ENCODE measurements around the gene RAB27B.

Gene RAB27B

DNA sequence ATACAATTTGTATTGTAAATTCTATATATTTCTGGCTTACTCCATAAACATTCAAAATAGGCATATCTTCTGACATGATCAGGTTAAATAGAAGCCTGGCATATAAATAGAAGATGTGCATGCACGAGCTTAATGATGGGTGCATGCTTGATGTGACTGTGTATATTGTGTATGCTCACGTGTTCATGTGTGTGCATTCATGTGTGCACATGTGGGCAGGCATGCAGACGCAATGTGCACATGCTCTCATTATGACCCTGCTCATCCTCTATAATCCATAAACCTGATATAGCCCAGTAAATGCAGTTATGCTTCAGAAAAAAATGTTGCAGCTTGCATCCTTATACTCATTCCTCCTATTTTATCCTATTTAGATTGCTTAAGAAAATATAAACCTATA, 29.2 kb downstream of the RAB27B start:
- ATAC-seq (ENCODE audit: insufficient read depth, low read depth) (no peak), DNase-seq (no peak)
- H3K4me2 ChIP-seq (ENCODE audit: insufficient read depth, low read length), result no peak overlapping the region
- H3K27ac ChIP-seq (ENCODE audit: low read length), result no peak overlapping the region
- no peaks in the 10 kb centered on the region for H3K27me3 ChIP-seq (ENCODE audit: insufficient read depth, low read length, poor library complexity)
- no peaks in the 10 kb centered on the region for H3K36me3 ChIP-seq (ENCODE audit: insufficient read depth, low read length)
- no peak overlapping the region for H2AFZ ChIP-seq (ENCODE audit: low read depth, low read length)
- H3K9ac ChIP-seq (ENCODE audit: low read depth, low read length), result no peak overlapping the region
- no peak overlapping the region for H3K4me3 ChIP-seq (ENCODE audit: low read depth in 1 of 2, low read length in 2 of 2)
- H3K4me1 ChIP-seq (ENCODE audit: insufficient read depth, low read length), result peaks cover 6% of the 10 kb centered on the region; the same call in 1 of the 2 replicates
- no peaks in the 10 kb centered on the region for H4K20me1 ChIP-seq (ENCODE audit: insufficient read depth, low read length)
- H3K9me3 ChIP-seq (ENCODE audit: insufficient read depth, low read length, severe bottlenecking), result no peaks in the 10 kb centered on the region
- H3K79me2 ChIP-seq (ENCODE audit: insufficient read depth, low read length), result no peaks in the 10 kb centered on the region
- no peak for TF ChIP-seq EZH2 (IDR thresholded peaks at IDR 0.05; ENCODE audit: borderline replicate concordance, low read depth, low read length, severe bottlenecking)
- TF ChIP-seq, protein P1, sequence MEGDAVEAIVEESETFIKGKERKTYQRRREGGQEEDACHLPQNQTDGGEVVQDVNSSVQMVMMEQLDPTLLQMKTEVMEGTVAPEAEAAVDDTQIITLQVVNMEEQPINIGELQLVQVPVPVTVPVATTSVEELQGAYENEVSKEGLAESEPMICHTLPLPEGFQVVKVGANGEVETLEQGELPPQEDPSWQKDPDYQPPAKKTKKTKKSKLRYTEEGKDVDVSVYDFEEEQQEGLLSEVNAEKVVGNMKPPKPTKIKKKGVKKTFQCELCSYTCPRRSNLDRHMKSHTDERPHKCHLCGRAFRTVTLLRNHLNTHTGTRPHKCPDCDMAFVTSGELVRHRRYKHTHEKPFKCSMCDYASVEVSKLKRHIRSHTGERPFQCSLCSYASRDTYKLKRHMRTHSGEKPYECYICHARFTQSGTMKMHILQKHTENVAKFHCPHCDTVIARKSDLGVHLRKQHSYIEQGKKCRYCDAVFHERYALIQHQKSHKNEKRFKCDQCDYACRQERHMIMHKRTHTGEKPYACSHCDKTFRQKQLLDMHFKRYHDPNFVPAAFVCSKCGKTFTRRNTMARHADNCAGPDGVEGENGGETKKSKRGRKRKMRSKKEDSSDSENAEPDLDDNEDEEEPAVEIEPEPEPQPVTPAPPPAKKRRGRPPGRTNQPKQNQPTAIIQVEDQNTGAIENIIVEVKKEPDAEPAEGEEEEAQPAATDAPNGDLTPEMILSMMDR (IDR thresholded peaks at IDR 0.05; ENCODE audit: borderline replicate concordance, extremely low read depth, low read length, poor library complexity, severe bottlenecking), result no peak

DNA sequence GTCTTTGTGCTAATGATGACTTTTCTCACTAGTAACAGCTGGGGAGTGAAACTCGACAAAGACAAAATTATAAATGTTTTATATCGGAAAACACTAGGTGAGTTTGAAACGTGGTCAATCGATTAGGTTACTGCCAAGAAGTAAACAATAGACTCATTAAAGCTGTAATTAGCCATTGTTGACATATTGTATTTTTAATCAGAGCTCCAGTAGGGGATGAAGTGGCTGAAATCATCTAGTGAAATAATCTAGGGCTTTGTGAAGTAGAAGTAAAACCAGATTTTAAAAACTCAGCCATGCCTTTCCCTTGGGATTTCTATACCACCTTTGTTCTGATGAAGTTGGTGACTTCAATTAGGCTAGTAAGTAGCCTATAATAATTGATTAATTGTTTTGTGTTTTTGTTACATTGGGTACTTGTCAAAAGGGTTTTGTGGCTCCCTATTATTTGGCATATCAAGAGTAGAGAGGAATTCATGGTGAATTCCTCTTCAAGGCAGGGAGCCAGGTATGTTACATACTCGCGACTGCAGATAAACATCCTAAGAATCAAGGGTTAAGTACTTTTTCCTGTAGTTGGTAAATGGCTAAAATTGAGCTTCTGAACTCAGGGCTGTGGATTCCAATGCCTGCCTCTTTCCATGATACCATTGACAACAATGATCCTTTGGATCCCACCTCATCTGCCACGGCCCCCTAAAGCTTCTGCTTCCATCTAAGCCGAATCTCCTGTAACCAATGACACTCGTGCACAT, 31.6 kb downstream of the RAB27B start:
- no peak overlapping the region for H3K4me3 ChIP-seq (ENCODE audit: low read depth in 1 of 2, low read length in 2 of 2)
- H4K20me1 ChIP-seq (ENCODE audit: insufficient read depth, low read length), result no peaks in the 10 kb centered on the region
- no peaks in the 10 kb centered on the region for H3K27me3 ChIP-seq (ENCODE audit: insufficient read depth, low read length, poor library complexity)
- no peak overlapping the region for H2AFZ ChIP-seq (ENCODE audit: low read depth, low read length)
- H3K4me2 ChIP-seq (ENCODE audit: insufficient read depth, low read length), result no peak overlapping the region
- no peak overlapping the region for H3K9ac ChIP-seq (ENCODE audit: low read depth, low read length)
- DNase-seq, result no peak
- H3K27ac ChIP-seq (ENCODE audit: low read length), result no peak overlapping the region
- TF ChIP-seq EZH2 (IDR thresholded peaks at IDR 0.05; ENCODE audit: borderline replicate concordance, low read depth, low read length, severe bottlenecking), result no peak
- TF ChIP-seq, protein P1 (IDR thresholded peaks at IDR 0.05; ENCODE audit: borderline replicate concordance, extremely low read depth, low read length, poor library complexity, severe bottlenecking), result no peak
- ATAC-seq (ENCODE audit: insufficient read depth, low read depth), result no peak
- no peaks in the 10 kb centered on the region for H3K4me1 ChIP-seq (ENCODE audit: insufficient read depth, low read length)
- H3K36me3 ChIP-seq (ENCODE audit: insufficient read depth, low read length), result no peaks in the 10 kb centered on the region
- H3K9me3 ChIP-seq (ENCODE audit: insufficient read depth, low read length, severe bottlenecking), result no peaks in the 10 kb centered on the region
- H3K79me2 ChIP-seq (ENCODE audit: insufficient read depth, low read length), result no peaks in the 10 kb centered on the region

DNA sequence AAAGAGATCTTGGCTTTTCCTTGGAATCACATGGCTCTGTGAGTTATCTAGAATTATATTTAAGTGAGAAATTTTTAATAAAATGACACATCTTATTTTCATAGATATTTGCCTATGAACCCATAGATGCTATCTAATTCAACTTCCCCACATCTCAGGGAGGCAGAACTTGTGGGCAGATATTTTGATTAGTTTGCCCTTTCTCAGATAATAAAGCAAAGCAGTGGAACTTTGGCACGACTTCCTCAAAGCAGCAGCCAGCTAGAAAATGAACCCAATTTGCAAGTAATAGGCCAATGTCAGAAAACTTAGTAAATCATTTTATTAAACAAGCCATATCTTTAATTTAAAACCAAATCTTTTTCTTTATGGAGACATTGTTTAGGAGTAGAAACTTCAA, 32.7 kb downstream of the RAB27B start:
- Histone ChIP-seq H3K4me2 (ENCODE audit: insufficient read depth, low read length) (no peak overlapping the region), H3K9me3 (ENCODE audit: insufficient read depth, low read length, severe bottlenecking) (no peaks in the 10 kb centered on the region)

More for the DNA sequence above, 32.7 kb downstream of the RAB27B start:
- Histone ChIP-seq H3K4me1 (ENCODE audit: insufficient read depth, low read length) (no peaks in the 10 kb centered on the region), H3K9ac (ENCODE audit: low read depth, low read length) (no peak overlapping the region), H3K79me2 (ENCODE audit: insufficient read depth, low read length) (no peaks in the 10 kb centered on the region), H3K27me3 (ENCODE audit: insufficient read depth, low read length, poor library complexity) (no peaks in the 10 kb centered on the region), H2AFZ (ENCODE audit: low read depth, low read length) (no peak overlapping the region), H4K20me1 (ENCODE audit: insufficient read depth, low read length) (no peaks in the 10 kb centered on the region), H3K36me3 (ENCODE audit: insufficient read depth, low read length) (no peaks in the 10 kb centered on the region), H3K27ac (ENCODE audit: low read length) (no peak overlapping the region), H3K4me3 (ENCODE audit: low read depth in 1 of 2, low read length in 2 of 2) (no peak overlapping the region)
- ATAC-seq (ENCODE audit: insufficient read depth, low read depth), result no peak
- TF ChIP-seq, protein P1 (IDR thresholded peaks at IDR 0.05; ENCODE audit: borderline replicate concordance, extremely low read depth, low read length, poor library complexity, severe bottlenecking), result no peak
- TF ChIP-seq EZH2 (IDR thresholded peaks at IDR 0.05; ENCODE audit: borderline replicate concordance, low read depth, low read length, severe bottlenecking), result no peak
- no peak for DNase-seq
